NCI-H2196 (cell line): ENCODE results near the gene IGSF3.
"Not testable (repeated sequence)": the region's sequence is repeated elsewhere in the genome, so short reads cannot be mapped to it uniquely, and the experiment has no call there.

Source experiments
- DNase-seq: peaks from one replicate; lab custom pipeline; 2025; ENCODE audit not compliant: unreplicated experiment; lab: John Stamatoyannopoulos, UW

IGSF3 gene

GRCh38 chr1:116580446-116581322 lies 86.8 kb downstream of the IGSF3 start:
- DNase-seq: no peak

GRCh38 chr1:116579259-116579875 lies 88.2 kb downstream of the IGSF3 start:
- no peak for DNase-seq

- no peak for DNase-seq
Observed at GRCh38 chr1:116578581-116578980, 89.0 kb downstream of the IGSF3 start.

- DNase-seq: no peak
Observed at GRCh38 chr1:116577759-116578314, 89.7 kb downstream of the IGSF3 start.

GRCh38 chr1:116574581-116575291 lies 92.8 kb downstream of the IGSF3 start:
- peak; percentile 73 for DNase-seq

- DNase-seq: no peak
Observed at GRCh38 chr1:116573431-116574095, 94.0 kb downstream of the IGSF3 start.

GRCh38 chr1:116572771-116573430 lies 94.6 kb downstream of the IGSF3 start:
- no peak for DNase-seq

- no peak for DNase-seq
Observed at GRCh38 chr1:116572099-116572498, 95.4 kb downstream of the IGSF3 start.

GRCh38 chr1:116571215-116571919 lies 96.2 kb downstream of the IGSF3 start:
- no peak for DNase-seq

GRCh38 chr1:116570358-116571214 lies 96.9 kb downstream of the IGSF3 start, which contains the start of gene CD58:
Gene CD58, minus strand, starts transcription at chr1:116571026. Its CDS starts 54 bp downstream, at chr1:116570972.
- peak; percentile 89 for DNase-seq

- peak; percentile 29 for DNase-seq
Observed at GRCh38 chr1:116569776-116570357, 97.7 kb downstream of the IGSF3 start.

GRCh38 chr1:116569381-116569670 lies 98.2 kb downstream of the IGSF3 start:
- no peak for DNase-seq

GRCh38 chr1:116568662-116569380 lies 98.7 kb downstream of the IGSF3 start:
- no peak for DNase-seq

- no peak for DNase-seq
Observed at GRCh38 chr1:116567790-116568661, 99.5 kb downstream of the IGSF3 start.

- DNase-seq: no peak
Observed at GRCh38 chr1:116565222-116565621, 102.3 kb downstream of the IGSF3 start.

- no peak for DNase-seq
Observed at GRCh38 chr1:116564426-116564825, 103.1 kb downstream of the IGSF3 start.

- not testable (repeated sequence) for DNase-seq
Observed at GRCh38 chr1:116562465-116562864, 105.1 kb downstream of the IGSF3 start.
